Activated CD4-positive, CD25-positive, alpha-beta regulatory T cell (primary cell): ENCODE measurements around the gene C1orf226.
"Not testable (repeated sequence)": the region's sequence is repeated elsewhere in the genome, so short reads cannot be mapped to it uniquely, and the experiment has no call there.

Experiments
- DNase-seq, 4 experiments: peaks; one replicate each; lab custom pipeline; 2025; lab: John Stamatoyannopoulos, UW

Gene C1orf226, protein sequence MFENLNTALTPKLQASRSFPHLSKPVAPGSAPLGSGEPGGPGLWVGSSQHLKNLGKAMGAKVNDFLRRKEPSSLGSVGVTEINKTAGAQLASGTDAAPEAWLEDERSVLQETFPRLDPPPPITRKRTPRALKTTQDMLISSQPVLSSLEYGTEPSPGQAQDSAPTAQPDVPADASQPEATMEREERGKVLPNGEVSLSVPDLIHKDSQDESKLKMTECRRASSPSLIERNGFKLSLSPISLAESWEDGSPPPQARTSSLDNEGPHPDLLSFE

DNA sequence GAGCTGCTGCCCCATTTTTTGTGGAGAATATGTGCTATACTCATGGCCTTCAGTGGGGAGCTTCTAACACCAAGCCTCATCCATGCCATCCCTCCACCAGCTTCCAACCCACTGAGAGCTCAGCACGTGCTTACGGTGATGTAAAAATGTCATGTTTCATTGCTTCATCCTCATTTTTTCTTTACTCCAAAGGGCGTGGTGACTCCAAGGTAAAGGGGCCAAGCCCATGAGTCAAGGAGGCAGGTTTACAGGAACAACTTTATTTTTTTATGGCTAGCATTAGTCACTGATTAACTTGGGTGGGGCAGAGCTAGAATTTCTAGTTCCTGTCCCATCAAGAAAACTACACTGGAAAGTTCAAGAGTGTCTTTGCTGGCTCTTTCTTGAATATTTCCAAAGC is at the start of gene C1orf226:
Gene C1orf226, plus strand, starts transcription at position 346 of the 400 bp plus-strand sequence. CDS start 174 bp downstream, outside the sequence.
- DNase-seq = no peak

DNA sequence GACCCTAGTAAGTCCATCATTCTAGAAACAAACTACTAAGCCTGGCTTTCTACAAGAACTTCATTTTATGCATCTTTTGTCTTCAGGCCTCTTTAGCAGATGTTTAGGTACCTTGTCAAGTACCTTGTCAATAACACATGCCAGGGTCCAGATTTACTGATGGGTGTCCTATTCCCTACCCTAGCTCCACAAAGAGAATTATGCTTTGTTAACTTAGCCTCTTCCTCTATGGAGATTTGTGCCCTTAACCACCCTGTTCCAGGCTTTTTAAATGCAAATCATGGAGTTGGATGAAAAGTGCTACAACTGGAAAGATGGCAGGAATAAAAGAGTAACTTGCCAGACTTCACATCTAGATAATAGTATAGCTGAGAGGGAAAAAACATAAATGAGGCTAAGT is 47.5 kb upstream of the C1orf226 start:
- DNase-seq = no peak

DNA sequence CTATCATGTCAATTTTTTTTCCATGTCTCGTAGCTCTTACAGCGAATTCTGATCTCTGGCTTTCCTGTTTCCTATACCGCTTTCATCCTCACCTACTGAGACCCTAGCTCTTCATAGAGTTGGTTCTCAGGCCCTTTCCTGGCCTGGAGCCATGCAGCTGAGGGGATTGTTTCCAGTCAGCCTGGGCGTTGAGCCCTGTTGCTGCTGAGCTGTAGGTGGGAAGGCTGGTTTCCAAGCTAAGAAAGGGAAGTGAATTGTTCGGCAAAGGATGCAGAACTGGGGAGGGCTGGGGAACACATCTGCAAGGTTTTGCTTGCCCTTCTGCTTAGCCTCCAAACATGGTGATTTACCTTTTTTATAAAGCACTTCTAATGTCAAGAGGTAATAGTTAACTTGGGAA is 46.4 kb upstream of the C1orf226 start:
- DNase-seq = no peak

DNA sequence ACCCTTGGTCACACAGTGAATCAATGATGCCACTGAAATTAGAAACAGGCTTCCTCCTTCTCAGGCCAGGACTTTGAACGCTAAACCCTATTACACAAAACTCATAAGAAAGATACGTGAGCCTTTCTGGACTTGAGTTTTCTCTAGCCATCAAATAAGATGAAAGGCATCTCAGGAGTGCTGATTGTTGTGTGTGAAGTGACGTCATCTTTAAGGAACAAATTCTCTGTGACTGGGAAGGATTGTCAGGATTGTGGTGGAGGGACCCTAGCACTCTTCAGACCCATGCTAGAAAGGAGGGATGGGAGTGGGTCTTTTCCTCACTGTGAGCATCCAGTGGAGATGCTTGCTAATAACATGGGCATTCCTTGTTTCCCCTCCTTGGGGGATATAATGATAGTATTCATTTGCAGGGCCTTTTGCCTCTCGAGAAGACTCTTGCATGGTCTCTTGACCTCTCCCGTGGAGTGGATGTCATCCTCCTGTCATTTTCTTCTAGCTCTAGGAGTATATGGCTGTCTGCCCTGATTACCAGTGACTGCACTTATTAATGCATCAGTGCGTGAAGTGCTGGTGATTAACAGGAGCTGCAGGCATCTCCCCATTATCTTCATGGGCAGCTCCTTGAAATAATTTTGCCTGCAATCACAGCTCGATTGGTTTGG is 44.8 kb upstream of the C1orf226 start:
- no peak for DNase-seq

DNA sequence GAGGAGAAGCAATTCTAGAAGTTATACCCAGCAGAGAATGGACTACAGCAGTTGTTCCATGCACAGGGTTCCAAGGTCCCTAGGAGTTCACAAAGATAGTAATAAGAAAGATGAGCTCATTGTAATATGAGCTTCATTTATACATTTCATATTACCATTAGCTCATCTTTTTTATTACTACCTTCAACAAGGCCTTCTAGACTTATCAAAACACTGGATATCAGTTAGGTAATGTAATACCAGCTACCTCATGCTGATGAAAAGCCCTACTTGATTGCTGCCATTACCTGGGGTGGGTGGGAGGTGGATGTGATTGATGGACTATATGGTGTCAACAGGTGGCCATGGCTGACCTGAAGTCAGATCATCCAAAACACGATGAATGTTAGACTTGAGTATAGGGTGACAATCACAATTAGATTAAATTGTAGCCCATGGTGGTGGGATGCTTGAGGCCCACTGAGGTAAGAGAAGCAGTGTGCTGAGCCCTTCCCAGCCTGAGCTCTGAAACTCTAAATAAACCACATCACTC is 39.0 kb upstream of the C1orf226 start:
- no peak for DNase-seq

DNA sequence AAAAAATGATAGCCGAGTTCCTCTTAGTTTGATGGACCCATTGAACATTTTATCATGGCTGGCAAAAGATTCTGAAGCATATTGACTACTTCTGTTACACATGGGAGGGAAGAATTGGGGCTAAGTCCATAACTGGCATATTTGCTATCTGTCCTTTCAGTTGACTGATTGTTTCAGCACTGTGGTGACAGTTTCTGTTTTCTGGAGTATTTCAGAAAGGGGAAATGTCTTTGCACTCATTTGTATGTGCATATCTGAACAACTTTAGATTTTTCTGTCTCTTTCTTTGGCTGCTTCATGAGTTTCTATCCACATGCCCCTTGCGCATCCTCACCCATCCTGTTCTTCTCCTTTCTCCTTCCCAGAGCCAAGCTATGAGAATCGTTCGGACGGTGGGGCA is 38.1 kb upstream of the C1orf226 start:
- no peak for DNase-seq

DNA sequence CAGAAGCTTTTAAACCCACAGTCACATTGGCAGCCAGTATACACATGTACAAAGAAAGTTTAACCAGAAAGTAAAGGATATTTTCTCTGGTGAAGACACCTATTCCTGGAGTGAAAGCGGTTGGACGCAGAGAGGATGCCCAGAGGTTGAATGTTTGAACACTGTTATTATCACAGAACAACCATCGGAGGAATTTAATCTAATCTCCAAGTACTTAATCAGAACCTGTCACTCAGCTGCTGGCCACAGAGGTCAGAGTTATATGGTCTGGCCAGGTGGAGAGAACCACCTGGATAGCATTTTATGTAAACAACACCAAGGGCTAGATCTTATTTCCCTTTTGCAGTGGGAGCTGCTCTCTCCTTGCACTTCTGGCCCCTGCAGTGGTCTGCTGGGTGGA is 34.2 kb upstream of the C1orf226 start:
- DNase-seq = no peak

DNA sequence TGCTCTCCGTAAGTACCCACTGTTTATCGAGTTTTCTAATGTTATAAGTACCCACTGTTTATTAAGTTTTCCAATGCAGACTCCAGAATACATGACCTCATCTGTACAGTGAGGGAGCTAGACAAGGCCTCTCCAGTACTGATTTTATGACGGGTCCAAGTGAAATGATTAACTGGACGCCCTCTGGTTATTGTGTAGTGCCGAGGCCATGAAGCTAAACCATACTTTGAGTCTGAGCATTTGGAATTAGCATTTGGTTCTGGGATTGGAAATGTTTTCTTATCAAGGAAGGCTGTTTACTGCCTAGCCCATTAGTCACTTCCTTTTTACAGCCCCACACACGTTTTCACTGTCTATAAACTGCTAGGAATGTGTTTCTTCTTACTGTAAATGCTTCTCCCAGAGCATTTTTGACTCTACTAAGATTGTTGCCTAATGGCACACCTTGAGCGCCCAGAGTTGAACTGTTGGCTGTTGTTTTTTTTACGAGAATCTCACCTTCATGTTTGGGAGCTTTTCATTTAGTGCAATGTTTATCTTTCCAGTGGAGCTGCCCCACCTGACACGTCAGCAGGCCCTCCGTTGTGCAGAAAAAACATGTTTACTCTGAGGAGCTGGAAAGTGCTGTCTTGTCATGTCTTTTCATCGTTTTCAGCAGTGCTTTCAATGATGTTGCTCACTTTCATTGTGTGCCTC is 31.7 kb upstream of the C1orf226 start:
- no peak for DNase-seq

DNA sequence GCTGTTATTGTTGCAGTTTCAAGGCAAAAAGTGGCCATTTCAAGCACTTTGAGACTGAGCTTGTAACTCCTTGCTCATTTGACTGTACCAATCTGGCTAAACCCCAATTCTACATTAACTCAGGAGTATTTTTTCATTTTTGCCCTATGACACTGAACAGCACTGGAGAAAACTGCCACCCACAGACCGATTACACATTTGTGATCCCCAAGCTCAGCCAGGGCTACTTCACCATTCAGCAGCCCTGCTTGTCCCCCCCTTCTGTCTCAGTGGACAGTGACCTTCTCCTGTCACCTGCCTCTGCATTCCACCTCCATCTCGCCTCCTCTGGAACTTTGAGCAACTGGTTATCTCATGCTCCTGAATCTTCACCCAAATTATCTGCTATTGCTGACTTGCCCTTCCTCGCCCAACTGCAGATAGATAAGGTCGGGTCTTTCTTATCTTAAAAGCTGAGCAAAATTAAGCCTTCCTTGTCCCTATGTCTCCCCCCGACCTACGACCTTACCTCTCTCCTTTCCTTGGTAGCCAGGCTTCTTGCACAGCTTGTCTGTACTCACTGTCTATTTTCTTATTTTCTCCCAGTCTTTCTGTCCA is 30.2 kb upstream of the C1orf226 start:
- no peak for DNase-seq

DNA sequence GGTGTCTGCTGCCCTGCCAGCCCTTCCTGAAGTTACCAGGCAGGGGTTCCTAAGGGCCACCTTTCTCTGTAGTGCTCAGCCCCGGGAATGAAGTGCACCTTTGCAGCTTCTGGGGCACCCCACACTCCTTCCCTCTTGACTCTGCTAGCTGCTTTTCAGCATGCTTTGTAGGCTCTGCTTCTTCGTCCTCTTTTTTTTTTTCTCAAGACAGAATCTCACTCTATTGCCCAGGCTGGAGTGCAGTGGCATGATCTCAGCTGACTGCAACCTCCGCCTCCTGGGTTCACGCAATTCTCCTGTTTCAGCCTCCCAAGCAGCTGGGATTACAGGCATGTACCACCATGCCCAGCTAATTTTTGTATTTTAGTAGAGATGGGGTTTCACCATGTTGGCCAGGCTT is 29.7 kb upstream of the C1orf226 start:
- not testable (repeated sequence) for DNase-seq

DNA sequence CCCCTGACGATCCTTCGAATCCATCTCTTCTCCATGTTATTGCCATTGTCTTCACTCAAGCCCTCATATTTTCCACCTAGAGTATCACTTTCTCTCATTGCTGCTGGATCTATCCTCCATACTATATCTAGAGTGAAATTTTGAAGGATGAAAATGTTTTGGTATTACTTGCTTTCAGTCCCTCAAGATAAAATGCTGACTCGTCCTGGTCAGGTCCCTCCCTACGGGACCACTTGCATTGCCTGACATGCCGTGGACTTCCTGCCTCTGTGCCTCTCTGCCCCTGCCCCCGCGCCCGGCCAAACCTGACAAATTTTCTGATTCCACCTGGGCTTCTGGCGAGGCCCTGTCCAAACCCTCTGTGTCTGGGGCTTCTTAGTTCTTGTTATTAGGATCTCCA is 28.4 kb upstream of the C1orf226 start:
- no peak for DNase-seq

DNA sequence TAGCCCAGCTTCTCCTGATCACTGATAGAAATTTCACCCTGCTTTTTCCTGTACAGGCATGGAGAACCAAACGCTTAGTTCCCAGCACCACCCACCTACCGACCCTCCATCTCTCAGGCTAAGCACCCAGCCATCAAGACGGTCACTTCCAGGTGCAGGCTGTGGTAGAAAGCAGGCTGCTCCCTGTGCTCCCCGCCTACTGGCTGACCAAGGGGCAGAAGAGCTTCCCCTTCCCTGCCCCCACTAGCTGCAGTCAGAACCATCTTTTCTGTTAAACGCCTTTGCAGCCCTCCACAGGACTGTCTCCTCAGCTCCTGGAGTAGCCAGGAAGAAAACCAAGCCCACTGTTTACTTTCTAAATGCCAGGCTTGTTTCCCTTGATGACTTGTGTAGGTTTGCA is 27.8 kb upstream of the C1orf226 start:
- DNase-seq = no peak

DNA sequence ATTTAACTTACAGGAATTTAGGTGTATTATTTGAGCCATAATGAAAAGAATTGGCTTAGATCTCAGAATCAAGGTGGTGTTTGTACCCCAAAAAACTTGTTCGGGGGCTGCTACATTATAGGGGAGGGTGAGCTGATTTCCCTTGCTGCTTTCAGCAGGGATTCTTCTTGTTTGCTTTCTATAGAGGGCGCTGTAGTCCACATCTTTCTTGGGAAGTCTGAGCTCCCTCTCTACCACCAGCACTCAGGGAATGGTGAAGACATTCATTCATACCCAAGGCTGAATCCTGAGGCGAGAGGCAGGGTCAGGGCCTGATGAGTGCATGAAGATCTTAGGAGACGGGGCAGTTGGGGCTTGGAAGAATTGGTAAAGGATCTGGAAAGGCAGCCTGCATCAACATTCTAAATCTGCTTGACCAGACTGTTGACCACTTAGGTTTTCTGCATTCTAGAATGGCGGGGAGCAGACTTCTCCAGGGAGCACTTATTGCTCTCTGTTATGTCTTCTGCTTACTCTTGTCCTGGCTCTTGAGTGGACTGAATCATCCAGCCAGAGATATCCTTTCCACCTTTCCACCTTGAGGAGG is 23.8 kb upstream of the C1orf226 start:
- no peak for DNase-seq

DNA sequence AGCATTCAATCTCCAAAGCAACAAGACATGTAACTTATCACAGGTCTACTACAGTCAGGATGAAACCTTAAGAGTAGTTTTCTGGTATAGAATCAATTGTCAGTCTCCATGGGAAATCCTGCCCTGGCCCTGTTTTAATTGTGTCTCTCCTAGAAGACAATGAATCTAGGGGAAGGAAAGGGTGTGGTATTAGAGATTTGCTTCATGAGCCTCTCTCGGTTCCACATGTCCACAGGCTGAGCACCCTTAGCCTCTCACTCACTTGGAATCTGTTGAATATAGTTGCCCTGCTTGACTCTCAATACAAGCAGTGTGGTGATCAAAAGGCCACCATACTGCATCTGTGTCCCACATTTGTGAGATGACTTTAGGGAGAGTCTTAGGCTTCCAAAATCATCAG is 22.6 kb upstream of the C1orf226 start:
- no peak for DNase-seq

DNA sequence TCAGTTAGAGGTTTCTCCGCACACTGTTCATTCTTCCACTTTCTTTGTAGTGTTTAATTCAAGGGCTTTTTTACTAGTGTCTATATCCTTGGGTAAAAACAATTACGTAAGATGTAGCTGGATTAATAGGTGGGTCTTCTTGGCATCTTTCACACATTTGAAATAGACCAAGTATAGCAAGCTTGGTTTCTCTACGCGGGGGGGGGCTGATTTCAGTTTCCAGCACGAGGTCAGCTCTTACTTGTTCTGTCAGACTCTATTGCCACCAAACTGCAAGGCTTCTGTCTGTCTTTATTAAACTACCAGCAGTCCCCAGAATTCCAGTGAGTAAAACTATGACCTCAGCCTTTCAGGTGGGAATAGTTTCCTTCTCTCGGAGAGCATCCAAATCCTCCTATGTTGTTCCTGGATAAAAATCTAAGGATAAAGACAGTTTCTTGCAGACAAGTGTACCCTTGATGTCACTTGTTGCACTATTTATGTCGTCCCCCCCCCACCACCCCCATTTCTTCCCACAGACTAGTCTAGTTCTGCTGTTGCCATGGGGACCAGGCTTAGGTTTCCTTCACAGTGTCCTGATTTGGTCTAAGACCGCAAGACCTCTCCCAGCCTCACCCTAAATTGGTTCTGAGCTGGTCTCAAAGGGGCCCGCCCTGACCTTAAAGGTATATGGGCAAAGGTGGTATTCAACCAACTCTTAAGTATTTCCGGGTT is 21.8 kb upstream of the C1orf226 start:
- DNase-seq = no peak

DNA sequence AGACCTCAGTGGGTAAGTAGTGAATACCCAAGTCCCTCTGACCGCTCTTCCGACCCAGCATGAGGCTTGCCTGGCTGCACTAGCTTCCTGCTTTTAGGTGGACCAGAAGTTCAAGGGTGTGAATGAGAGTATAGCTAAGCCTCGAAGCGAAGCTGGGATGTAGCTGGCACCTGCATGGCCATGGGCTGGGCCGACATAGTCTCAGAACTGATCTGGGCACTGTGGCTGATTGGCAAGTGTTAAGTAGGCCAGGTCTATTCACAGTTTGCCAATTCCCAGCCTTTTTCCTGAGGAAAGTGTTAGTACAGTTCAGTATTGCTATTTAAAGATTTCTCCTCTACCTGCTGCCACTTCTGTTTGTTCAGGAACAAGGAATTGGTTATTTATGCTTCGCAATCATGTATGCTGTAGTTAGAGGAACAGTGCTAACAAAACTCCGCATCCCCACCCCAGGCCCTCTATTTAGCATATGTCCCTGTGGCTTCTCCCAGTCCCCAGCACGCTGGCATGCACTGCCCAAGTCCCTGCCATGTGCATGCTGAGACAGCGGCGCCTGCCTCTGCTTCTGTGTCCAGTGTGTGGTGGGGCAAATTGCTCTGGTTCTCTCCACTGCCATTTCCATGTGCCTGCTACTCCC is 21.2 kb upstream of the C1orf226 start:
- DNase-seq = no peak

DNA sequence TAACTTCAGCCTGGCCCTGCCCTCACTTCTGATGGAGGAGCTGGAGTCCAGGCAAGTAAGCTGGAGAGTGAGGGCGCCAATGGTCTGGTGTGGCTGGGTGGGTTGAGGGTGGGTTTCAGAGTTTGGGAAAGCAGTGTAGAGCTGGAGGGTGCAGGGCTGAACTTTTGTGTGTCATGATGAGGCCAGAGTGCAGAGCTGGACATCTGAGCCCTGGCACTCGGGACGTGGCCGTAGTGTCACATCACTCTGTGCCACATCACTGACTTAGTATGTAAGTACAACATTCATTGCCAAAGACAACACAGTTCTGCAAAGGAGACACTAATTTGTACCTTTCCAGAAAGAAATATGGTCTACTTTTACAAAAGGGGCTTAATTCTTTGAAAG is 20.7 kb upstream of the C1orf226 start:
- DNase-seq = no peak

DNA sequence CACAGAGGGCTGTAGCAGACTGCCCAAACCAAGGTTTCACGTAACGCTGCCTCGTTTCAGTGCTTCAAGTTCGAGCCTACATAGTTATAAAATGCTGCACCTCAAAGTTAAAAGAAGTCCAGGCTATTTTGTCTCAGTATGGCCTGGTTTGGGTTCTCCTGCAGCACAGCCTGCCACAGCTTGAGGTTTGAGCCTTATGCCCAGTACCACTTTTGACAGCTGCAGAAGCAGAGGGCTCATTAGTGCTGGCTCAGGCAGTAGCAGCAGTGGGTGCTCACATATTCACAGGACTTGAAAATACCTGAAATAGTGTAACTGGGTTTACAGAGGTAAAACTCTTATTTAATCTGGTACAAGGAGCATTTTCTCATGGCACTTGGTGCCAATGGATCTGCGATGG is 20.2 kb upstream of the C1orf226 start:
- no peak for DNase-seq

DNA sequence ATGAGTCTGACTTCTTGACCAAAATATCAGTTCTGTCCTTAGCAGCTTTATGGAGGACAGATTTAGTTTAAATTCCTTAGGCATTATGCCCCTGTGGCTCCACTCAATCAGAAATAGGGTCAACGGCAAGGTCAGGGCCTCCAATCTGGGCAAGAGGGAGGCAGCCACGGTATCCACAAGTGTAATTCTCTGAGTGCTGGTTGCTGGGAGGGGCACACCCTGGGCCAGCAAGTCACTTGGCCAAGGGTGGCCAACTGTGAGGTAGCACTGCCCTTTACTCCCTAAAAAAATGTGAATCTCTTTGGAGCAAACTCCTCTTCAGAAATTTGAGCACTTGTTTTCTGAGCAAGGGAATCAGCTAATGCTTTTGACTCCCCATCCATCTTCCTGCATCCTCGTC is 17.7 kb upstream of the C1orf226 start:
- no peak for DNase-seq

DNA sequence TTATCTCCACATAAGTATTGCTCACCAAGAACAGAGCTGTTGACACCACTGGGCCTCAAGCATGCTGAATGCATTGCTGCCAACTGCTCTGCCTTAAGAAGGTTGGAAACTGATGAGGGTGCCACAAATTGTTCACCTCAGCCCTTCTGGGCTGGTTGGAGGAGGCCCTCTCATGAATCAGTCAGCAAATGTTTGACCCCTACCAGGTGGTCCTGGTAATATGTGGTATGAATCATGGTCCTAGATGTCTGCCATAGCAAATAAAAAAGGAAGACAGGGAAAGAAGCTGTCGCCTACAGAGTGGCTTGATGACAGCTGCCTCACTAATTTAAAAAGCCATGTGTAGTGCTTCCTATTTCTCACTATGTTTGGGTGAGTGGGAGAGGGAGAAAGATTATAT is 17.0 kb upstream of the C1orf226 start:
- DNase-seq = no peak
